SK-N-SH (cell line): ENCODE data around the gene AUTS2. TPM values are rescaled to one million over a fixed set of nuclear protein-coding genes. Genes with fewer than 3 reads are reported as not detected.

Experiments used
- CTCF ChIA-PET: fragments of 300-600, 350-600 bp; formaldehyde crosslinking; extraction: SDS; loops from one replicate; lab custom pipeline; 2021; lab: Yijun Ruan, JAX
- POLR2A ChIA-PET: fragments of 350-600 bp; sonication (Branson Sonifier 250); formaldehyde crosslinking; extraction: SDS; loops from one replicate; lab custom pipeline; 2020; ENCODE audit warnings: antibody characterized with exemption, inconsistent platforms; lab: Yijun Ruan, JAX
- DNase-seq: peaks from one replicate; pipeline ENCODE4 v3.0.0; 2012
- H2AFZ ChIP-seq: fragments of 200-600 bp; sonication (generic); 2 replicates; pipeline ENCODE4 v1.8.1; 2016; ENCODE audit warnings: antibody characterized with exemption, mild to moderate bottlenecking, low read depth
- H3F3A ChIP-seq: fragments of 200-600 bp; sonication (generic); replicated peaks from 2 replicates; pipeline ENCODE3; 2016; ENCODE audit warnings: antibody characterized with exemption, mild to moderate bottlenecking; ENCODE audit not compliant: insufficient read depth
- H3K27ac ChIP-seq, 2 experiments: fragments of 200-500 bp in 1 of 2; fragments of 200-600 bp in 1 of 2; sonication (Bioruptor generic) in 1 of 2; sonication (generic), shearing (Covaris generic) in 1 of 2; 2 replicates each; pipeline versions ENCODE4 v1.5.1 to v1.6.1; 2014 to 2016; ENCODE audit warnings: low read depth in 2 of 2, inconsistent platforms in 1 of 2, low read length in 1 of 2, mild to moderate bottlenecking in 1 of 2, mixed read lengths in 1 of 2
- H3K27me3 ChIP-seq: fragments of 200-600 bp; sonication (generic), shearing (Covaris generic); 2 replicates; pipeline ENCODE4 v1.6.1; 2016; ENCODE audit warnings: mixed run types; ENCODE audit not compliant: insufficient read depth
- H3K36me3 ChIP-seq, 2 experiments: fragments of 200-500 bp in 1 of 2; fragments of 200-600 bp in 1 of 2; sonication (Bioruptor generic) in 1 of 2; sonication (generic) in 1 of 2; replicated peaks in 1 of 2; 2 replicates each; pipeline versions ENCODE3 to v1.5.1; 2014 to 2016; ENCODE audit warnings: low read length in 1 of 2, mild to moderate bottlenecking in 1 of 2; ENCODE audit not compliant: insufficient read depth in 2 of 2, control insufficient read depth in 1 of 2
- H3K4me1 ChIP-seq, 2 experiments: fragments of 200-500 bp in 1 of 2; fragments of 200-600 bp in 1 of 2; sonication (Bioruptor generic) in 1 of 2; sonication (generic), shearing (Covaris generic) in 1 of 2; 2 replicates each; pipeline versions ENCODE4 v1.5.1 to v1.6.1; 2014 to 2016; ENCODE audit warnings: low read depth in 1 of 2, low read length in 1 of 2, mixed run types in 1 of 2; ENCODE audit not compliant: insufficient read depth in 2 of 2, control insufficient read depth in 1 of 2
- H3K4me2 ChIP-seq: fragments of 200-600 bp; sonication (generic), shearing (Covaris generic); 2 replicates; pipeline ENCODE4 v1.6.1; 2017; ENCODE audit warnings: mixed run types
- H3K4me3 ChIP-seq, 2 experiments: fragments of 200-500 bp in 1 of 2; fragments of 200-600 bp in 1 of 2; sonication (Bioruptor generic) in 1 of 2; sonication (generic), shearing (Covaris generic) in 1 of 2; 2 replicates each; pipeline versions ENCODE4 v1.5.1 to v1.8.1; 2014 to 2016; ENCODE audit warnings: low read depth in 2 of 2, inconsistent platforms in 1 of 2, low read length in 1 of 2, mild to moderate bottlenecking in 1 of 2, mixed read lengths in 1 of 2, moderate library complexity in 1 of 2
- H3K79me2 ChIP-seq: fragments of 200-600 bp; sonication (generic); 2 replicates; pipeline ENCODE4 v1.8.1; 2017; ENCODE audit warnings: mild to moderate bottlenecking; ENCODE audit not compliant: insufficient read depth
- H3K9ac ChIP-seq: fragments of 200-600 bp; sonication (generic); 2 replicates; pipeline ENCODE4 v1.6.1; 2017; ENCODE audit warnings: mixed run types
- H3K9me2 ChIP-seq: fragments of 200-600 bp; sonication (generic); 2 replicates; pipeline ENCODE4 v1.6.1; 2017; ENCODE audit warnings: mixed run types
- H3K9me3 ChIP-seq: fragments of 200-600 bp; sonication (generic); 2 replicates; pipeline ENCODE4 v1.6.1; 2017; ENCODE audit warnings: mixed run types, mild to moderate bottlenecking, moderate library complexity
- H4K20me1 ChIP-seq: fragments of 200-600 bp; sonication (generic); 2 replicates; pipeline ENCODE4 v1.6.1; 2017; ENCODE audit warnings: mild to moderate bottlenecking, mixed run types; ENCODE audit not compliant: insufficient read depth
- ELF1 ChIP-seq: IDR thresholded peaks from 2 replicates; pipeline ENCODE4 v1.4.0; 2012
- FOSL2 ChIP-seq: IDR thresholded peaks from 2 replicates; pipeline ENCODE4 v1.4.0; 2012; ENCODE audit warnings: low read depth, mild to moderate bottlenecking, moderate library complexity, borderline replicate concordance
- FOXM1 ChIP-seq: IDR thresholded peaks from 2 replicates; pipeline ENCODE4 v1.4.0; 2012; ENCODE audit warnings: low read depth, mild to moderate bottlenecking
- GATA2 ChIP-seq: sonication (generic); formaldehyde crosslinking; IDR thresholded peaks from 2 replicates; pipeline ENCODE4 v1.5.0; 2020; ENCODE audit warnings: mild to moderate bottlenecking, missing genetic modification reagents
- JUND ChIP-seq: IDR thresholded peaks from 2 replicates; pipeline ENCODE4 v1.4.0; 2012
- MEF2A ChIP-seq: IDR thresholded peaks from 2 replicates; pipeline ENCODE4 v1.4.0; 2012; ENCODE audit warnings: low read depth, borderline replicate concordance
- MXI1 ChIP-seq: IDR thresholded peaks from 2 replicates; pipeline ENCODE4 v1.6.1; 2012; ENCODE audit warnings: mild to moderate bottlenecking, low read depth, low read length, improper control_type of control experiment
- NRF1 ChIP-seq: IDR thresholded peaks from 2 replicates; pipeline ENCODE4 v1.6.1; 2012; ENCODE audit warnings: low read depth, mild to moderate bottlenecking, low read length
- RAD21 ChIP-seq: IDR thresholded peaks from 2 replicates; pipeline ENCODE4 v1.6.1; 2012; ENCODE audit warnings: mild to moderate bottlenecking, low read length
- RCOR1 ChIP-seq: fragments of 150-350 bp; IDR thresholded peaks from 2 replicates; pipeline ENCODE4 v1.6.1; 2017; ENCODE audit warnings: antibody characterized with exemption, low read length
- RFX5 ChIP-seq: IDR thresholded peaks from 2 replicates; pipeline ENCODE4 v1.6.1; 2012; ENCODE audit warnings: mild to moderate bottlenecking, improper control_type of control experiment, low read length
- RXRA ChIP-seq: IDR thresholded peaks from 2 replicates; pipeline ENCODE4 v1.4.0; 2012; ENCODE audit warnings: low read depth, mild to moderate bottlenecking, borderline replicate concordance
- SMC3 ChIP-seq: IDR thresholded peaks from 2 replicates; pipeline ENCODE4 v1.6.1; 2012; ENCODE audit warnings: low read depth, low read length, improper control_type of control experiment
- TAF1 ChIP-seq: IDR thresholded peaks from 2 replicates; pipeline ENCODE4 v1.6.1; 2012; ENCODE audit warnings: low read depth, mild to moderate bottlenecking, low read length, moderate library complexity, borderline replicate concordance
- TCF12 ChIP-seq: IDR thresholded peaks from 2 replicates; pipeline ENCODE4 v1.4.0; 2012
- TEAD4 ChIP-seq: IDR thresholded peaks from 2 replicates; pipeline ENCODE4 v1.4.0; 2012; ENCODE audit warnings: mild to moderate bottlenecking, borderline replicate concordance; ENCODE audit not compliant: insufficient read depth
- YY1 ChIP-seq: IDR thresholded peaks from 2 replicates; pipeline ENCODE4 v1.4.0; 2012; ENCODE audit warnings: low read depth, mild to moderate bottlenecking
- WGBS: methylation state at CpG from one replicate; pipeline ENCODE4 v1.1.6; 2017; ENCODE audit warnings: low lambda C conversion rate; 5-methylcytosine and 5-hydroxymethylcytosine counted together
- polyA plus RNA-seq, 3 experiments: library from polyadenylated mRNA; depleted of rRNA; stranded (reverse); fragments of >200 nt; gene quantifications; 2 replicates each; pipeline ENCODE4 v1.2.3, GENCODE V29; 2012
- TF ChIP-seq, protein P1 (sequence below): IDR thresholded peaks from 2 replicates; pipeline ENCODE4 v1.6.1; 2012; ENCODE audit warnings: mild to moderate bottlenecking, low read depth, low read length, moderate library complexity
- TF ChIP-seq, protein P2 (sequence below): IDR thresholded peaks from 2 replicates; pipeline ENCODE4 v1.4.0; 2012; ENCODE audit warnings: low read depth, borderline replicate concordance
- TF ChIP-seq, protein P3 (sequence below): IDR thresholded peaks from 2 replicates; pipeline ENCODE4; 2012
- TF ChIP-seq, protein P4 (sequence below): fragments of 200-600 bp; sonication (generic); IDR thresholded peaks from 2 replicates; pipeline ENCODE4 v1.6.1; 2017; ENCODE audit warnings: antibody characterized with exemption, mild to moderate bottlenecking, moderate library complexity

Gene AUTS2
- polyA plus RNA-seq, 1 of the 3 experiments (the other 2 are of a cell fraction): 15.6 TPM

DNA sequence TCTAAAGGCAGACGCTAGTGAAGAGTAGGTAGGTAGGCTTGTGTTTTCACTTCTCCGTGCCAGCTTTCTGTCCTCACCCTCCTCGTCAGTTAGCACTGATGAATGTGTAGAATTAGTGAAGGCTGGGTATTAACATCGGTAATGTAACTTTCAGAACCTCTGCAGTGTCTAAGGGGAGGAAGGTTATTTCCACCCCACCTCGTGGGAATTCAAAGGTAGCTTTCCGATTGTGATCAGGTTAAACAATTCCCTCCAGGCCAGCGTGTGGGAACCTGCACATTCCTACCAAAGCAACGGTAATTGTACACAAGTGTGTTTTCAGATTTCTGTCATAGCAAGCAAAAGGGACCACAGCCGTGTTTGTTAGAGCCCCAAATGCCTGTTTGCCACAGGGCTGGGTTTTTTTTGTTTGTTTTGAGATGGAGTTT is 1128.7 kb downstream of the AUTS2 start:
- H3F3A ChIP-seq: peaks cover 7% of the 10 kb centered on the region
- no peaks in the 10 kb centered on the region for H3K9me2 ChIP-seq
- H3K27ac ChIP-seq: no peak overlapping the region; a peak in 1 of 4 replicates
- no peaks in the 10 kb centered on the region for H3K27me3 ChIP-seq
- POLR2A ChIA-PET: no interaction called here
- no peak overlapping the region for H3K4me3 ChIP-seq
- peaks cover 81% of the 10 kb centered on the region for H4K20me1 ChIP-seq
- CTCF ChIA-PET: no interaction called here
- H3K79me2 ChIP-seq: peaks cover 100% of the 10 kb centered on the region
- no peak for DNase-seq
- peaks cover 3 to 5% of the 10 kb centered on the region in 2 experiments for H3K36me3 ChIP-seq
- no peak overlapping the region for H2AFZ ChIP-seq
- peaks cover 0 to 5% of the 10 kb centered on the region in 2 experiments; a peak in 2 of 4 replicates for H3K4me1 ChIP-seq
- H3K4me2 ChIP-seq: no peak overlapping the region
- WGBS: 84% methylated on average over 9 of the region's 9 CpGs
- no peak overlapping the region for H3K9ac ChIP-seq
- no peaks in the 10 kb centered on the region for H3K9me3 ChIP-seq
- TF ChIP-seq, protein P1, sequence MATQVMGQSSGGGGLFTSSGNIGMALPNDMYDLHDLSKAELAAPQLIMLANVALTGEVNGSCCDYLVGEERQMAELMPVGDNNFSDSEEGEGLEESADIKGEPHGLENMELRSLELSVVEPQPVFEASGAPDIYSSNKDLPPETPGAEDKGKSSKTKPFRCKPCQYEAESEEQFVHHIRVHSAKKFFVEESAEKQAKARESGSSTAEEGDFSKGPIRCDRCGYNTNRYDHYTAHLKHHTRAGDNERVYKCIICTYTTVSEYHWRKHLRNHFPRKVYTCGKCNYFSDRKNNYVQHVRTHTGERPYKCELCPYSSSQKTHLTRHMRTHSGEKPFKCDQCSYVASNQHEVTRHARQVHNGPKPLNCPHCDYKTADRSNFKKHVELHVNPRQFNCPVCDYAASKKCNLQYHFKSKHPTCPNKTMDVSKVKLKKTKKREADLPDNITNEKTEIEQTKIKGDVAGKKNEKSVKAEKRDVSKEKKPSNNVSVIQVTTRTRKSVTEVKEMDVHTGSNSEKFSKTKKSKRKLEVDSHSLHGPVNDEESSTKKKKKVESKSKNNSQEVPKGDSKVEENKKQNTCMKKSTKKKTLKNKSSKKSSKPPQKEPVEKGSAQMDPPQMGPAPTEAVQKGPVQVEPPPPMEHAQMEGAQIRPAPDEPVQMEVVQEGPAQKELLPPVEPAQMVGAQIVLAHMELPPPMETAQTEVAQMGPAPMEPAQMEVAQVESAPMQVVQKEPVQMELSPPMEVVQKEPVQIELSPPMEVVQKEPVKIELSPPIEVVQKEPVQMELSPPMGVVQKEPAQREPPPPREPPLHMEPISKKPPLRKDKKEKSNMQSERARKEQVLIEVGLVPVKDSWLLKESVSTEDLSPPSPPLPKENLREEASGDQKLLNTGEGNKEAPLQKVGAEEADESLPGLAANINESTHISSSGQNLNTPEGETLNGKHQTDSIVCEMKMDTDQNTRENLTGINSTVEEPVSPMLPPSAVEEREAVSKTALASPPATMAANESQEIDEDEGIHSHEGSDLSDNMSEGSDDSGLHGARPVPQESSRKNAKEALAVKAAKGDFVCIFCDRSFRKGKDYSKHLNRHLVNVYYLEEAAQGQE: no peak
- no peak for TF ChIP-seq GATA2 (CRISPR knock-in tag)
- TF ChIP-seq, protein P2, sequence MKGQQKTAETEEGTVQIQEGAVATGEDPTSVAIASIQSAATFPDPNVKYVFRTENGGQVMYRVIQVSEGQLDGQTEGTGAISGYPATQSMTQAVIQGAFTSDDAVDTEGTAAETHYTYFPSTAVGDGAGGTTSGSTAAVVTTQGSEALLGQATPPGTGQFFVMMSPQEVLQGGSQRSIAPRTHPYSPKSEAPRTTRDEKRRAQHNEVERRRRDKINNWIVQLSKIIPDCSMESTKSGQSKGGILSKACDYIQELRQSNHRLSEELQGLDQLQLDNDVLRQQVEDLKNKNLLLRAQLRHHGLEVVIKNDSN: no peak
- no peak for TF ChIP-seq MEF2A
- TF ChIP-seq MXI1: no peak
- no peak for TF ChIP-seq NRF1
- TF ChIP-seq TAF1: no peak
- no peak for TF ChIP-seq RXRA
- no peak for TF ChIP-seq RFX5
- no peak for TF ChIP-seq YY1
- no peak for TF ChIP-seq JUND
- no peak for TF ChIP-seq RCOR1
- no peak for TF ChIP-seq FOSL2
- no peak for TF ChIP-seq SMC3

DNA sequence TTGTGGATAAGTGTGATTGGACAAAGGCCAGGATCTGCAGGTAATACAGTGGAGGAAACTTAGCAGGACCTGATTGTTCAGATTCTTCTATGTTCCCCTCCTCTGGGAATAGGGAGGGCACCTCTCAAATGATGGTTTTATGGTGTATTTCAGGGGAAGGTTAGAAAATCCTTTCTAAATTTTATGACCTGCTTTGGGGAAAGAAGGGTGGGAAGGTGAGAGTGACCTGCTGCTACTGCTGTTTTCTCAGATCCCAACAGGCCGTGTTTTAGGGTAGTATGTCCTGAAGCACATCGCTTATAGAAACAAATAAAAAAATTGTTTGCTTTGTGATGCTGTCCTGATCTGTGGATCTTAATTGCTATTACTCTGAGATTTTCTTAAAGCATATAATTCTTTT is 1129.6 kb downstream of the AUTS2 start:
- H3K27ac ChIP-seq: no peak overlapping the region
- no peak overlapping the region for H3K4me3 ChIP-seq
- CTCF ChIA-PET: no interaction called here
- peaks cover 100% of the 10 kb centered on the region for H3K79me2 ChIP-seq
- peaks cover 0 to 2% of the 10 kb centered on the region in 2 experiments; a peak in 2 of 4 replicates for H3K4me1 ChIP-seq
- POLR2A ChIA-PET: no interaction called here
- no peak overlapping the region for H3K4me2 ChIP-seq
- H3K9ac ChIP-seq: no peak overlapping the region
- H3K9me2 ChIP-seq: no peaks in the 10 kb centered on the region
- peaks cover 82% of the 10 kb centered on the region for H4K20me1 ChIP-seq
- H3F3A ChIP-seq: peaks cover 7% of the 10 kb centered on the region
- H2AFZ ChIP-seq: no peak overlapping the region
- H3K36me3 ChIP-seq: peaks cover 3 to 5% of the 10 kb centered on the region in 2 experiments
- H3K9me3 ChIP-seq: no peaks in the 10 kb centered on the region
- WGBS: 95% methylated on average over 2 of the region's 2 CpGs
- no peaks in the 10 kb centered on the region for H3K27me3 ChIP-seq
- DNase-seq: no peak
- TF ChIP-seq ELF1 (no peak), FOXM1 (no peak), FOSL2 (no peak), RAD21 (no peak), RCOR1 (no peak), MEF2A (no peak), TCF12 (no peak), TEAD4 (no peak), MXI1 (no peak)
- TF ChIP-seq, protein P3, sequence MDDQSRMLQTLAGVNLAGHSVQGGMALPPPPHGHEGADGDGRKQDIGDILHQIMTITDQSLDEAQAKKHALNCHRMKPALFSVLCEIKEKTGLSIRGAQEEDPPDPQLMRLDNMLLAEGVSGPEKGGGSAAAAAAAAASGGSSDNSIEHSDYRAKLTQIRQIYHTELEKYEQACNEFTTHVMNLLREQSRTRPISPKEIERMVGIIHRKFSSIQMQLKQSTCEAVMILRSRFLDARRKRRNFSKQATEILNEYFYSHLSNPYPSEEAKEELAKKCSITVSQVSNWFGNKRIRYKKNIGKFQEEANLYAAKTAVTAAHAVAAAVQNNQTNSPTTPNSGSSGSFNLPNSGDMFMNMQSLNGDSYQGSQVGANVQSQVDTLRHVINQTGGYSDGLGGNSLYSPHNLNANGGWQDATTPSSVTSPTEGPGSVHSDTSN: no peak
- TF ChIP-seq, protein P4, sequence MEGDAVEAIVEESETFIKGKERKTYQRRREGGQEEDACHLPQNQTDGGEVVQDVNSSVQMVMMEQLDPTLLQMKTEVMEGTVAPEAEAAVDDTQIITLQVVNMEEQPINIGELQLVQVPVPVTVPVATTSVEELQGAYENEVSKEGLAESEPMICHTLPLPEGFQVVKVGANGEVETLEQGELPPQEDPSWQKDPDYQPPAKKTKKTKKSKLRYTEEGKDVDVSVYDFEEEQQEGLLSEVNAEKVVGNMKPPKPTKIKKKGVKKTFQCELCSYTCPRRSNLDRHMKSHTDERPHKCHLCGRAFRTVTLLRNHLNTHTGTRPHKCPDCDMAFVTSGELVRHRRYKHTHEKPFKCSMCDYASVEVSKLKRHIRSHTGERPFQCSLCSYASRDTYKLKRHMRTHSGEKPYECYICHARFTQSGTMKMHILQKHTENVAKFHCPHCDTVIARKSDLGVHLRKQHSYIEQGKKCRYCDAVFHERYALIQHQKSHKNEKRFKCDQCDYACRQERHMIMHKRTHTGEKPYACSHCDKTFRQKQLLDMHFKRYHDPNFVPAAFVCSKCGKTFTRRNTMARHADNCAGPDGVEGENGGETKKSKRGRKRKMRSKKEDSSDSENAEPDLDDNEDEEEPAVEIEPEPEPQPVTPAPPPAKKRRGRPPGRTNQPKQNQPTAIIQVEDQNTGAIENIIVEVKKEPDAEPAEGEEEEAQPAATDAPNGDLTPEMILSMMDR: no peak
- TF ChIP-seq, protein P2: no peak
